Measurements from ENCODE around the gene IGSF21. TPM values are rescaled to one million over a fixed set of nuclear protein-coding genes. Genes with fewer than 3 reads are reported as not detected.

IGSF21 gene
- polyA plus RNA-seq, 2 of the 4 experiments (the other 2 are of a cell fraction): not detected

GRCh38 chr1:18197299-18197698 lies 89.7 kb downstream of the IGSF21 start:
- ChIA-PET POLR2A (no interaction called here), CTCF (no interaction called here)
- ATAC-seq: peak in 1 of 2 experiments; percentile 38; a peak in 1 of 6 replicates
- FAIRE-seq: no peak
- H3K4me1 ChIP-seq: no peaks in the 10 kb centered on the region
- WGBS (ENCODE audit: missing lambda C conversion rate): 0% methylated on average over 2 of the region's 3 CpGs
- H3K4me2 ChIP-seq: no peak overlapping the region
- H3K27ac ChIP-seq: no peak overlapping the region
- peak in 1 of 2 experiments; percentile 8 for DNase-seq (ENCODE audit: low read depth in 1 of 2, low spot score in 1 of 2)
- TF ChIP-seq CBX2 (IDR thresholded peaks at IDR 0.05; ENCODE audit: borderline replicate concordance, low read depth): no peak
- no peak for TF ChIP-seq HOXB13 (CRISPR knock-in tag; IDR thresholded peaks at IDR 0.05; ENCODE audit: low read depth)
- TF ChIP-seq SMC3 (IDR thresholded peaks at IDR 0.05): no peak
- TF ChIP-seq SREBF2 (IDR thresholded peaks at IDR 0.05): no peak
- no peak for TF ChIP-seq BCL3 (IDR thresholded peaks at IDR 0.05)
- TF ChIP-seq HOXB5 (CRISPR knock-in tag; IDR thresholded peaks at IDR 0.05): no peak
- no peak for TF ChIP-seq POLR2AphosphoS2 (conservative IDR thresholded peaks at IDR 0.05; ENCODE audit: low read length)
- no peak for TF ChIP-seq JUN (IDR thresholded peaks at IDR 0.05)
- no peak for TF ChIP-seq MAX (IDR thresholded peaks at IDR 0.05)
- no peak for TF ChIP-seq E2F6 (IDR thresholded peaks at IDR 0.05; ENCODE audit: borderline replicate concordance, low read depth)
- no peak for TF ChIP-seq EHF (CRISPR knock-in tag; IDR thresholded peaks at IDR 0.05)
- TF ChIP-seq NR3C1 (IDR thresholded peaks at IDR 0.05): no peak
- no peak for TF ChIP-seq ZC3H11A (IDR thresholded peaks at IDR 0.05)
- no peak overlapping the region for H3K4me3 ChIP-seq
- no peaks in the 10 kb centered on the region for H3K9me3 ChIP-seq

GRCh38 chr1:18198260-18198659 lies 90.7 kb downstream of the IGSF21 start:
- ChIA-PET CTCF (no interaction called here), POLR2A (no interaction called here)
- FAIRE-seq: no peak
- no peak for TF ChIP-seq HMGXB4 (CRISPR knock-in tag; IDR thresholded peaks at IDR 0.05; ENCODE audit: borderline replicate concordance)
- TF ChIP-seq FOSL2 (IDR thresholded peaks at IDR 0.05): no peak
- TF ChIP-seq FOSL2 (CRISPR knock-in tag; IDR thresholded peaks at IDR 0.05): no peak
- no peak for TF ChIP-seq CBX8 (IDR thresholded peaks at IDR 0.05)
- Histone ChIP-seq H3K4me1 (no peaks in the 10 kb centered on the region), H3K27ac (no peak overlapping the region), H3K9me3 (no peaks in the 10 kb centered on the region), H3K4me3 (no peak overlapping the region), H3K4me2 (no peak overlapping the region)
- 30% methylated on average over 10 of the region's 10 CpGs for WGBS (ENCODE audit: missing lambda C conversion rate)
- DNase-seq (ENCODE audit: low read depth in 1 of 2, low spot score in 1 of 2): no peak
- no peak for ATAC-seq

- ChIA-PET CTCF (no interaction called here), POLR2A (no interaction called here)
- H3K4me1 ChIP-seq: no peaks in the 10 kb centered on the region
- no peaks in the 10 kb centered on the region for H3K9me3 ChIP-seq
- DNase-seq (ENCODE audit: low read depth in 1 of 2, low spot score in 1 of 2): no peak
- TF ChIP-seq CHD4 (IDR thresholded peaks at IDR 0.05; ENCODE audit: borderline replicate concordance): no peak
- TF ChIP-seq ATOH8 (CRISPR knock-in tag; IDR thresholded peaks at IDR 0.05; ENCODE audit: low read depth): no peak
- no peak for TF ChIP-seq ZC3H11A (IDR thresholded peaks at IDR 0.05)
- no peak for TF ChIP-seq RNF2 (IDR thresholded peaks at IDR 0.05; ENCODE audit: borderline replicate concordance, low read depth)
- no peak for TF ChIP-seq EP300 (IDR thresholded peaks at IDR 0.05)
- no peak for ATAC-seq
- no peak overlapping the region for H3K4me3 ChIP-seq
- FAIRE-seq: no peak
- H3K4me2 ChIP-seq: no peak overlapping the region
- WGBS (ENCODE audit: missing lambda C conversion rate): 38% methylated on average over 8 of the region's 14 CpGs
- no peak overlapping the region for H3K27ac ChIP-seq
Observed at GRCh38 chr1:18199462-18199861, 91.9 kb downstream of the IGSF21 start.
